Stimulated activated memory B cell treated with anti-CD40 and anti-IgM and Interleukin-4, amounts not matched to agents 10 μg/mL and 1 μg/mL and 100 μg/mL, for 72 hours (primary cell): ENCODE data around the gene MYO10.

Experiments
- ATAC-seq: fragments of 150-1000 bp; cut with Tn5 transposase; 2 replicates; pipeline ENCODE4 v1.10.0; 2021
- H3K27ac Mint-ChIP-seq: one replicate; pipeline ENCODE4 v1.8.0; 2022; ENCODE audit warnings: mild to moderate bottlenecking, mixed read lengths
- H3K27me3 Mint-ChIP-seq: one replicate; pipeline ENCODE4 v1.8.0; 2022; ENCODE audit warnings: mixed read lengths
- H3K36me3 Mint-ChIP-seq: one replicate; pipeline ENCODE4 v1.8.0; 2022; ENCODE audit warnings: mixed read lengths
- H3K4me1 Mint-ChIP-seq: one replicate; pipeline ENCODE4 v1.8.0; 2022; ENCODE audit warnings: mixed read lengths
- H3K4me3 Mint-ChIP-seq: one replicate; pipeline ENCODE4 v1.8.0; 2022; ENCODE audit warnings: mild to moderate bottlenecking, moderate library complexity, mixed read lengths
- H3K9me3 Mint-ChIP-seq: one replicate; pipeline ENCODE4 v1.8.0; 2022; ENCODE audit warnings: mixed read lengths

The MYO10 gene

DNA sequence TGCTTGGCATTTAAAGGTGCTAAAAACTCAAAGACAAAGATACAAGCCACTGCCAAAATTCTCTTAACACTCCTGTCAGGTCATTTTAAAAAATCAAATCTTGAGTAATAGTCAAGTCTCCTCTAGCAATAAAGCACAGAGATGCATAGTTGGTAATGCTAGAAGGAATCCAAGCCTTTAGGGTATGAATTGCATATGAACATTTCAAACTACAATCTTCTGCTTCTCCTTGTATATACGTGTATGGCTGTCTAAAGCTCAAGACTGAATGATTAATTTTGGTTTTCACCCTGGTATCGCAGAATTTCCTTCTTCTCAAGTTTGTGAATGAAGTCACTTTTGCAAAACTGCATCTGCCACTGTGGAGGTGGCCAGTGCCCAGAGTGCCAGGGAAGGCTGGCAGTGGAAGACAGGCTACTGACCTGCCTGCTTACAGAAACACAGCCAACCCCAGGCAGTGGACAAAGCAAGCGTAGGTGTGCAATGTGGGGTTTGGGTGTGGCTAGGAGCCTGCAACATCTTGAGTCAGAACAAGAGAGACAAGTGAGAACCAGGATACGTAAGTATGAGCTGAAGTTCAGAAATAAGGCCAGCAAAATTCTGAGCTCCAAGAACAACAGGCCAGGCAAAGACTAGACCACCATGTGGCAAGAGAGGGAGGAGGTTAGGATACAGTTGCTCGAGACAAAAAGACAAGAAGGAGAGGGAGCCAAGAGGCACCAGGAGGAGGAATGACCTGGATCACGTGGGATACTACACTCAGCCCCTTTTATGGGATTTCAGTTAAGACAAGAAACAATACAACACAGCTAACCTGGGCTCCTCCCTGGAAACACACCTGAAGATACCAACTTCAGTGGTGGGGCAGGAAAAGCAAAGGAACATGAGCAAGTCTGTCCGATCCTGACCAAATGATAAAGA lies 22.6 kb downstream of the MYO10 start:
- no peak overlapping the region for H3K4me3 Mint-ChIP-seq
- no peaks in the 10 kb centered on the region for H3K27me3 Mint-ChIP-seq
- no peaks in the 10 kb centered on the region for H3K36me3 Mint-ChIP-seq
- no peak for ATAC-seq
- no peak overlapping the region for H3K27ac Mint-ChIP-seq
- no peaks in the 10 kb centered on the region for H3K4me1 Mint-ChIP-seq
- peaks cover 3% of the 10 kb centered on the region for H3K9me3 Mint-ChIP-seq

GRCh38 chr5:16912080-16912479 lies 24.0 kb downstream of the MYO10 start:
- Mint-ChIP-seq H3K4me1 (no peaks in the 10 kb centered on the region), H3K36me3 (no peaks in the 10 kb centered on the region), H3K27me3 (no peaks in the 10 kb centered on the region), H3K27ac (no peak overlapping the region), H3K4me3 (no peak overlapping the region), H3K9me3 (peaks cover 3% of the 10 kb centered on the region)
- ATAC-seq: no peak

- Mint-ChIP-seq H3K4me3 (no peak overlapping the region), H3K27me3 (no peaks in the 10 kb centered on the region), H3K9me3 (peaks cover 3% of the 10 kb centered on the region), H3K27ac (no peak overlapping the region), H3K36me3 (no peaks in the 10 kb centered on the region), H3K4me1 (no peaks in the 10 kb centered on the region)
- no peak for ATAC-seq
Observed at GRCh38 chr5:16909464-16909863, 26.6 kb downstream of the MYO10 start.

GRCh38 chr5:16907270-16907669 lies 28.8 kb downstream of the MYO10 start:
- Mint-ChIP-seq H3K4me3 (no peak overlapping the region), H3K27me3 (no peaks in the 10 kb centered on the region), H3K36me3 (no peaks in the 10 kb centered on the region), H3K27ac (no peak overlapping the region), H3K4me1 (no peaks in the 10 kb centered on the region), H3K9me3 (peaks cover 3% of the 10 kb centered on the region)
- no peak for ATAC-seq

- ATAC-seq: no peak
- H3K4me1 Mint-ChIP-seq: no peaks in the 10 kb centered on the region
- peaks cover 3% of the 10 kb centered on the region for H3K9me3 Mint-ChIP-seq
- H3K27me3 Mint-ChIP-seq: peaks cover 2% of the 10 kb centered on the region
- no peak overlapping the region for H3K4me3 Mint-ChIP-seq
- H3K36me3 Mint-ChIP-seq: no peaks in the 10 kb centered on the region
- no peak overlapping the region for H3K27ac Mint-ChIP-seq
Observed at GRCh38 chr5:16906255-16906654, 29.8 kb downstream of the MYO10 start.

DNA sequence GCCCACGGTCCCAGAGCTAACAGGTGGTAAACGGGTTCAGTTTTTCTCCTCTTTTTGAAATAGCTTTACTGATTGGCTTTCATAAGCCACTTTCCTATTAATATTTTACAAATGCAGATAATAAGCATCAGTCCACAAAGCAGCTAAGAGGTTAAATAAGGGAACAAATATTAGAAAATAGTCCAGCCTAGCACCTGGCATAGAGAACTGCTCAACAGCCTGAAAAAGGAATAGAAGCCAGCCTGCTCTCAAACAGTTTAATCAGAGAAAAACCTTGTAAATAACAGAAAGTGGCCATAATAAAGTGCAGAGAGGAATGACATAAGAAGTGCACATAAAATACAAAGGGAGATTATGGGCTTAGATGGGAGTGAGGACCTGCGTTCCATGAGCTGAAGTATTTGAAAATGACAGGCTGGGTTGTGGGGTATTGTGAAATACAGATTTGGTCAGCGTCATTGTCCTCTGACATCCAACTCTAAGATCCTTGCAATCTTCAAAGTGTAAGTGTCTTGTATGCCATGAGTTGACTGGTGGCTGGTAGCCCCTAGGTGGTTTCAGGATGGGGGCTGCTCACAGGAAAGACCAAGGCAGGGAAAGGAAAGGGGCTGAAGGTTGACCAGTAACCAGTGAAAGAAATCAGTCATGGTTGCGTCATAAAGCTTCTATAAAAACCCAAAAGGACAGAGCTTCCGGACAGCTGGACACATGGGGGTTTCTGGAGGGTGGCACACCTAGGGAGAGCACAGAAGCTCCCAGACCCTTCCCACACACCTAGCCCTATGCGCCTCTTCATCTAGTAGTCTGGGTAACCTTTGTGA lies 32.4 kb downstream of the MYO10 start:
- Mint-ChIP-seq H3K27ac (no peak overlapping the region), H3K9me3 (peaks cover 1% of the 10 kb centered on the region)

DNA sequence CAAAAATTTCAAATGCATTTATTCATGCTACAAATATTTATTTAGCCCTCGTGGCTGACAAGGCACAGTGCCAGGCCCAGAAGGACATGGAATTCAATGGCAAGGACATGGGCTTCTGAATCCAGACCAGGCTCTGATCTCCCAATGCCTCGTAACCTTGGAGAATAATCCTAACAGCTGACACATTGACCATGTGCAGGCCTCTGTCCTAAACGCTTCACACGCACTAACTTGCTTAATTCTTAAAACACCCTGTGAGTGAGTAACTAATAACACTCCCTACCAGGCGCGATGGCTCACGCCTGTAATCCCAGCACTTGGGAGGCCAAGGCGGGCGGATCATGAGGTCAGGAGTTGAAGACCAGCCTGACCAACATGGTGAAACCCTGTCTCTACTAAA lies 33.2 kb downstream of the MYO10 start:
- no peak for ATAC-seq
- Mint-ChIP-seq H3K27ac (no peak overlapping the region), H3K27me3 (peaks cover 9% of the 10 kb centered on the region), H3K36me3 (no peaks in the 10 kb centered on the region), H3K4me3 (no peak overlapping the region), H3K4me1 (no peaks in the 10 kb centered on the region), H3K9me3 (no peaks in the 10 kb centered on the region)

More for the DNA sequence above, 32.4 kb downstream of the MYO10 start:
- ATAC-seq: no peak
- H3K4me3 Mint-ChIP-seq: no peak overlapping the region
- H3K27me3 Mint-ChIP-seq: peaks cover 9% of the 10 kb centered on the region
- H3K36me3 Mint-ChIP-seq: no peaks in the 10 kb centered on the region
- no peaks in the 10 kb centered on the region for H3K4me1 Mint-ChIP-seq

DNA sequence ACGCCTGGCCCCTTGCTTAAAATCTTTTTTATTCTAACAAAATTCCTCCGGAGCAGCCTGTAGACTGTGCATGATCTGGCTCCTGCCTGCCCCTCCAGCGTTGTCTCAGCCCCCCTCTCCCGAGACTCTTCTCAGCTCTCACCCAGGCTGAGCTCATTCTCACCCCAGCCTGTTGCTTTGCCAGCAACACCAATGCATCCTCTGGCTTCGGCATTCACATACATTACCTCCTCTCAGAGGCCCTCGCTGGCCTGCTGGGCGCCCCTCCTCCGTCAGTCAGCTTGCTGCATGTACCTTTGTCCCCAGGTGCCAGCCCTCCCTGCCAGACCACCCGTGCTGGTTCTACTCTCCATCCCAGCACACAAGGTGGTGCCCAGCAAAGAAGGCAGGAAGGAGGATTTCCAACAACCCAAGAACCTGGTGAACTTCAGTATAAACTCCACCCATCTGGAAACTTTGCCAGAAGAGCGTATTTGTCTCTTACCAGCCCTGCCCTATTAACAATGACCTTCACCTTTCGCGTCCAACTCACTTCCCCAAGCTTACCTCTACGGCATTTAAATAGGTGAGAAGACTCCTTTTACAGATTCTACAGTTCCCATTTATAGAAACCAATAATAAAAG lies 35.0 kb downstream of the MYO10 start:
- no peaks in the 10 kb centered on the region for H3K4me1 Mint-ChIP-seq
- ATAC-seq: no peak

GRCh38 chr5:16899171-16899570 lies 36.9 kb downstream of the MYO10 start:
- H3K4me3 Mint-ChIP-seq: no peak overlapping the region
- peaks cover 9% of the 10 kb centered on the region for H3K27me3 Mint-ChIP-seq
- H3K9me3 Mint-ChIP-seq: no peaks in the 10 kb centered on the region
- no peaks in the 10 kb centered on the region for H3K4me1 Mint-ChIP-seq
- H3K27ac Mint-ChIP-seq: no peak overlapping the region
- ATAC-seq: no peak
- no peaks in the 10 kb centered on the region for H3K36me3 Mint-ChIP-seq

More for the DNA sequence above, 35.0 kb downstream of the MYO10 start:
- peaks cover 9% of the 10 kb centered on the region for H3K27me3 Mint-ChIP-seq
- no peaks in the 10 kb centered on the region for H3K9me3 Mint-ChIP-seq
- H3K36me3 Mint-ChIP-seq: no peaks in the 10 kb centered on the region
- no peak overlapping the region for H3K4me3 Mint-ChIP-seq
- H3K27ac Mint-ChIP-seq: no peak overlapping the region

GRCh38 chr5:16897800-16898199 lies 38.3 kb downstream of the MYO10 start:
- no peaks in the 10 kb centered on the region for H3K4me1 Mint-ChIP-seq
- H3K27me3 Mint-ChIP-seq: peaks cover 9% of the 10 kb centered on the region
- no peaks in the 10 kb centered on the region for H3K36me3 Mint-ChIP-seq
- no peak for ATAC-seq
- H3K4me3 Mint-ChIP-seq: no peak overlapping the region
- no peak overlapping the region for H3K27ac Mint-ChIP-seq
- H3K9me3 Mint-ChIP-seq: no peaks in the 10 kb centered on the region

DNA sequence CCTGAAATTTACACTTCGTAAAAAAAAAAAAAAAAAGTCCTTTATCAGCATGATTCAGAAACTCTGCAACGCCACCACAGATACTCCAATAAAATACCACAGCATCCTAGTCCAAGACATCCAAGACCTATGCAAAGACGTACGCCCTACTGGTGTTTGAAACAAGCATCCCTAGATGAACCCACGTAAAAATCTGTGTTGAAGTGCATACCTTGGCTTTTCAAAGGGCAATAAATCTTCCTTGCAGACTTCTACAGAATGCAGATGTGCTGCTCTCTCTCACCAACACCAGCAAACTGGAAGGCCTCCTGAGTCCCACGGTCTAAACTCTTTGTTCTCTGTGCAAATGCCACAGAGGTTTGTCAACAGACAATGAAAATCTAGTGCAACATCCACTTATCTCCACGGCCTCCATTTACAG lies 38.8 kb downstream of the MYO10 start:
- no peaks in the 10 kb centered on the region for H3K36me3 Mint-ChIP-seq
- ATAC-seq: no peak
- no peak overlapping the region for H3K27ac Mint-ChIP-seq
- no peaks in the 10 kb centered on the region for H3K9me3 Mint-ChIP-seq
- H3K27me3 Mint-ChIP-seq: peaks cover 9% of the 10 kb centered on the region
- no peaks in the 10 kb centered on the region for H3K4me1 Mint-ChIP-seq
- no peak overlapping the region for H3K4me3 Mint-ChIP-seq

GRCh38 chr5:16896767-16897166 lies 39.3 kb downstream of the MYO10 start:
- no peak overlapping the region for H3K27ac Mint-ChIP-seq
- ATAC-seq: no peak
- no peak overlapping the region for H3K4me3 Mint-ChIP-seq
- H3K36me3 Mint-ChIP-seq: no peaks in the 10 kb centered on the region
- peaks cover 9% of the 10 kb centered on the region for H3K27me3 Mint-ChIP-seq
- no peaks in the 10 kb centered on the region for H3K4me1 Mint-ChIP-seq
- H3K9me3 Mint-ChIP-seq: no peaks in the 10 kb centered on the region

- Mint-ChIP-seq H3K9me3 (no peaks in the 10 kb centered on the region), H3K4me3 (no peak overlapping the region), H3K27ac (no peak overlapping the region), H3K4me1 (no peaks in the 10 kb centered on the region), H3K36me3 (no peaks in the 10 kb centered on the region), H3K27me3 (no peaks in the 10 kb centered on the region)
- no peak for ATAC-seq
Observed at GRCh38 chr5:16894236-16895057, 41.6 kb downstream of the MYO10 start.

DNA sequence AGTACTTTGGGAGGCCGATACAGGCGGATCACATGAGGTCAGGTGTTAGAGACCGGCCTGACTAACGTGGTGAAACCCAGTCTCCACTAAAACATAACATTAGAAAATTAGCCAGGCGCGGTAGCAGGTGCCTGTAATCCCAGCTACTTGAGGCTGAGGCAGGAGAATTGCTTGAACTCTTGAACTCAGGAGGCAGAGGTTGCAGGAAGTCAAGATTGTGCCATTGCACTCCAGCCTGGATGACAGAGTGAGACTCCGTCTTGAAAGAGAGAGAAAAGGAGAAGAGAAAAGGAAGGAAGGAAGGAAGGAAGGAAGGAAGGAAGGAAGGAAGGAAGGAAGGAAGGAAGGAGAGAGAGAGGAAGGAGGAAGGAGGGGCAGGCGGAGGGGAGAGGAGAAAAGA lies 45.1 kb downstream of the MYO10 start:
- Mint-ChIP-seq H3K4me1 (no peaks in the 10 kb centered on the region), H3K4me3 (no peak overlapping the region), H3K27ac (no peak overlapping the region), H3K9me3 (peaks cover 2% of the 10 kb centered on the region), H3K36me3 (no peaks in the 10 kb centered on the region), H3K27me3 (no peaks in the 10 kb centered on the region)
- ATAC-seq: no peak
